Measurements from ENCODE around the gene CALM1.

Gene CALM1

DNA sequence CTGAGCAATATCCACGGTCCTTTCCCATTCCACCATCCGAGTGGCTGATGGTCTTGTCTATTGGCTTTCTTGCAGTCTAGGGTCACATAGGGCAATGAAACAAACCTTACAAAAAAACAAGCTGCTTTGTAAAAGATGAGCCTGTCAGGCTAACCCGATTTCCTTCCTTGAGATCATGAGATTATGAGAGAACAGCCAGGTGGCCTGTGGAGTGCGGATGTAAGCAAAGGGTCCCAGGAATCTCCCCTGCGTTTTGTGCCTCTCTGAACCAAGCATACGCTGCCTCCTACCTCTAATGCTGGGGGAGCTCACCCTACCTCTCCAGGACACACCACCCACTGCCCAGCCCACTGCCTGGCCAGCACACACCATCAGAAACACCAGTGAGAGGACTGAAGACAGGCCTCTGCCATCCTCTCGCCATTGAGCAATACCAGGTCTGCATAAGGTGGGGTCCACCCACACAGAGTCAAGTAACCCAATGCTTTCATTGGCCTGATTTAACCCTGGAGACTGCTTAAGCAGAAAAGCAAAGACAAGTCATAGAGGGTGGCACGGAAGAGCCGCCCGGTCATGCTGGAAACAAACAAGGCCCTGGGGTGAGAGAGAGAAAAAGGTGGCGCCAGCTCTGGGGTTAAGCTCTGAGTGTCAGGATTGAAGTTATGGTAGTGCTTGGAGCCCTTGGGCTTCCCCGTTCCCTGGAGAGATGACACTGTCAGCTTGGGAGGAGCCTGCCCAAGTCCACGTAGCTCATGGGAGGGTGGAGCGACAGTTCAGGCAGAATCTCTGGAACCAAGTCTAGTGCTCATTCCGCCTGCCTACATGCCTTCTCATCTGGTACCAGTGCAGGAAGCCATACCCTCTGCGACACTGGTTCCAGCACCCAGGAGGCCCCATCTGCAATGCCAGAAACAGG lies 46.6 kb downstream of the CALM1 start:
- TF ChIP-seq, protein P1, sequence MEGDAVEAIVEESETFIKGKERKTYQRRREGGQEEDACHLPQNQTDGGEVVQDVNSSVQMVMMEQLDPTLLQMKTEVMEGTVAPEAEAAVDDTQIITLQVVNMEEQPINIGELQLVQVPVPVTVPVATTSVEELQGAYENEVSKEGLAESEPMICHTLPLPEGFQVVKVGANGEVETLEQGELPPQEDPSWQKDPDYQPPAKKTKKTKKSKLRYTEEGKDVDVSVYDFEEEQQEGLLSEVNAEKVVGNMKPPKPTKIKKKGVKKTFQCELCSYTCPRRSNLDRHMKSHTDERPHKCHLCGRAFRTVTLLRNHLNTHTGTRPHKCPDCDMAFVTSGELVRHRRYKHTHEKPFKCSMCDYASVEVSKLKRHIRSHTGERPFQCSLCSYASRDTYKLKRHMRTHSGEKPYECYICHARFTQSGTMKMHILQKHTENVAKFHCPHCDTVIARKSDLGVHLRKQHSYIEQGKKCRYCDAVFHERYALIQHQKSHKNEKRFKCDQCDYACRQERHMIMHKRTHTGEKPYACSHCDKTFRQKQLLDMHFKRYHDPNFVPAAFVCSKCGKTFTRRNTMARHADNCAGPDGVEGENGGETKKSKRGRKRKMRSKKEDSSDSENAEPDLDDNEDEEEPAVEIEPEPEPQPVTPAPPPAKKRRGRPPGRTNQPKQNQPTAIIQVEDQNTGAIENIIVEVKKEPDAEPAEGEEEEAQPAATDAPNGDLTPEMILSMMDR (IDR thresholded peaks at IDR 0.05; ENCODE audit: borderline replicate concordance, insufficient read depth, low read depth, low read length) = no peak
- H3K4me3 ChIP-seq (ENCODE audit: low read depth, low read length) = no peak overlapping the region

DNA sequence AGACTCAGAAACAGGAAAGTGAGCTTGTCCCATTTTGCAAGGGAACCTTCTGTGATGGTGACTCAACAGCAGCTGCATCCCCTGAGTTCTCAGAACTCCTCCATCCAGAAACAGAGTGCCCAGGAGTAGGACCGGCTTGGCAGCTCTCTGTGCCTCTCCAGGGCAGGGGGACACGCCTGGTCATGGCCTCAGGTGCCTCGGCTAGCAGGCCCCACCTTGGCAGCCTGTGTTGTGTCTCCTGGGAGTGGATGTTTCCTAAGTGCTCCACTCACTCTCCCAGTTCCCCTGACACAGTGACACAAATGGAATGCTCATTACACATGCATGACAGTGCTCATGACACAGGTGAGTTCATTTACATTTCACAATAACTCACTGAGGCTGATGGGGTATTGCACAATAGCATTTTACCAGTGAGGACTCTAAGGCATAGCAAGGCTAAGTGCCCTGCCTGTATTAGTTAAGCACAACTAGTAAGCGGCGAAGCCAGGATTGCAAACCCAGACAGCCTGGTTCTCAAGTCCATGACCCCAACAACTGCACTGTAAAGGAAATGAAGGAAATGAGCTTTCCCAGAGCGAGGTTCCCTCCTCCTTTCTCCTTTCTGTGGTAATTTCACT lies 47.4 kb downstream of the CALM1 start:
- H3K4me3 ChIP-seq (ENCODE audit: low read depth, low read length) = no peak overlapping the region
- TF ChIP-seq, protein P1 (IDR thresholded peaks at IDR 0.05; ENCODE audit: borderline replicate concordance, insufficient read depth, low read depth, low read length) = no peak

DNA sequence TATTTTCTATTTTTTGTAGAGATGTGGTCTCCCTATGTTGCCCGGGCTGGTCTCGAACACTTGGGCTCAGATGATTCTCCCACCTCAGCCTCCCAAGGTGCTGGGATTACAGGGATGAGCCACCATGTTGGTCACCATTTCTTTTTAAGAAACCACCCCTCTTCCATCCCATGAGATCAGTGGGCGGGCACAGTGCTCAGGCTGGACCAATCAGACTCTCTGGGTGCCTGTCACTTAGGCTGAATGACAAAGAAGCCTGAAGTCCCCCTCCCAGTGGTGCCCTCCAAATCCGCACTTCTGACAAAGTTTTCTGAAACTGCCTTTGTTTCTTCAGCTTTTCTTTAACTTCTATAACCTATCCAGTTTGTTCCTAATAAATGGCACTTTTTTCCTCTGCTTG lies 48.2 kb downstream of the CALM1 start:
- TF ChIP-seq, protein P1 (IDR thresholded peaks at IDR 0.05; ENCODE audit: borderline replicate concordance, insufficient read depth, low read depth, low read length) = no peak

DNA sequence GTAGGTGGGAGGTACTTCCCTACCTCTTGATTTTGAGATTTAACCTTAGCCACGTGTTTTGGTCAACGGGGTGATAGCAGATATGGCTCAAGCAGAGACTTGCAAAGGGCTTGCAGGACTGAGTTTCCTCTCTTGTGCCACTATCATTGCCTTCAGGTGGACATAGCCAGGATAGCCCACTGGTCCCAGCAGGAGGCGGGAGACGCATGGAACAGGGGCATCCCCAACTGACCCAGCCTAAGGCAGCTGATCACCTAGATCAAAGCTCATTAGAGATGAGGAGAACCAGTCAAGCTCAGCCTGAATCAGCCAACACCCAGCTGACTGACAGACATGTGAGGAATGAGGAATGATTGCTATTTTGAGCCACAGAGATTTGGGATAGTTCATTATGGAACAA lies 49.6 kb downstream of the CALM1 start:
- TF ChIP-seq, protein P1 (IDR thresholded peaks at IDR 0.05; ENCODE audit: borderline replicate concordance, insufficient read depth, low read depth, low read length) = no peak
- no peak overlapping the region for H3K4me3 ChIP-seq (ENCODE audit: low read depth, low read length)

More for the DNA sequence above, 48.2 kb downstream of the CALM1 start:
- H3K4me3 ChIP-seq (ENCODE audit: low read depth, low read length) = no peak overlapping the region

DNA sequence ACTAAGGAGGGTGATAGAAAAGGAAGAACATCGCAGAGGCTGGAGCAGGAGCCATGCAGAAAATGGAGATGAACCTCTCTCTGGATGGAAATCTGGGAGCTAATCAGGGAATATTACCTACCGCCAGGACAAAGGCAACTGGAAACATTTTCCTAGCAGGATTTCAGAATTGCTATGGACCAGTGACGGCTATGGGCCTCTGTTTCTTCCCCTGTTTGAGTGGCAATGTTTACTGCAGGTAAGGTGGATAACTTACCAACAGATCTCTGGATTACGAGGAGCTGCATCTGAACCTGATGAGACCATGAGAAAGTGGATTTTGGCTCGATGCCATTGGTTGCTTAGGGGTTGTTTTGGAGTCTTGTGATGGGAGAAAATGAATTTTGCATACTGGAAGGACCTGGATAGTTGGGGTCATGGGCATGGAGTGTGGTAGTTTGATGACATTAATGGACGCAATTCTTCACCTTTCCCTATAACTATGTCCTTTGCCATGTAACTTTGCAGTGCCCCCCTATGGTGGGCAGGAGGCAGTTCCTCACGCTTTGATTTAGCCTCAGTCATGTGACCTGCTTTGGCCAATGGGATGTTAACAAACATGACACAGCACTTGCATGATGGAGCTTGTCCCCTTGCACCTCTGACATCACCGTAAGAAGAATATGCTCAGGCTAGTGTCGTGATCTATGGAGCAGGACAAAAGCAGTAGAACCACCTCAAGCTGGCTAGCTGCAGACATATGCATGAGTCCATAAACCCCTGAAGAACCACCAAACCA lies 51.1 kb downstream of the CALM1 start:
- TF ChIP-seq, protein P1 (IDR thresholded peaks at IDR 0.05; ENCODE audit: borderline replicate concordance, insufficient read depth, low read depth, low read length) = no peak
- H3K4me3 ChIP-seq (ENCODE audit: low read depth, low read length) = no peak overlapping the region

DNA sequence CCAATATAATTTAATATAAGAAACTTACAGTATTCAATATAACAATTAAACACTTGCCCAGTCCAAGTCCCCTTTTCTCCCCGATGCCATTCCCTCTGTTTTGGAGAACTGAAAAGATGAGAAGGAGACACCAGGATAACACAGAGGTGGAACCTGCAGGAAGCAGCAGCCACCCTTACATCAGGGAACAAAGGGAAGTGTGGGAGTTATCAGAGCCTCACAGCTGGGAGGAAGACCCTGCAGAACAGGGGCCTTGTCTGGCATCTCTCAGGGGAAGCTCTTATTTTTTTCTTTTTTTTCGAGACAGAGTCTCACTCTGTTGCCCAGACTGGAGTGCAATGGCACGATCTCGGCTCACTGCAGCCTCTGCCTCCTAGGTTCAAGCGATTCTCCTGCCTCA lies 52.6 kb downstream of the CALM1 start:
- no peak overlapping the region for H3K4me3 ChIP-seq (ENCODE audit: low read depth, low read length)
- TF ChIP-seq, protein P1 (IDR thresholded peaks at IDR 0.05; ENCODE audit: borderline replicate concordance, insufficient read depth, low read depth, low read length) = no peak
